ENCODE measurements around the gene NSD1. TPM values are rescaled to one million over a fixed set of nuclear protein-coding genes. Genes with fewer than 3 reads are reported as not detected.
"Not testable (repeated sequence)": the region's sequence is repeated elsewhere in the genome, so short reads cannot be mapped to it uniquely, and the experiment has no call there.

The NSD1 gene
- total RNA-seq, 1 donor from 2014 or later = 45.4 TPM

DNA sequence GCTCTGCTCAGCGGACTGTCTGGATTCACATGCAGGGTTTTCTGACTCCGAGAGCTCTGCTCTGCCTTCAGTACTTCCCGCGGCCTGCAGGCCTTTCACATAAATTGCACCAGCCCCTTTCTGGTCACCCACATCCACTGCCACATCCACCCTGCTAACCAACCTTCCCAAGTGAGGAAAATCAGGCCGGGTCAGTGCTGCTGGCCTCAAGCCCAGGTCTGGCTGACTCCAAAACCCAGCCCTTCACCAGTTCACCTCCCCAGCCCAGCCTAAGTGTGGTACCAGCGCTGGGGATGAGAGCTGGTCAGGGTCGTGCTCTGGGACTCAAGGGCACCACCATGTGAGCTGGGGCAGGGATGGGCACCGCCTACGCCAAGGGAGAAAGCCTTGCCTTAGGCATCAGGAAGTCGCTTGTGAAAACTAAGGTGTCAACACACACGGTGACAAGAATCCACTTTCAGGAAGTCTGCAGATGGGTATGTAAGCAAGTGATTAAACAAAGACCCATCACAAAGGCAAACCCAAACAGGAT, 205.6 kb downstream of the NSD1 start:
- TF ChIP-seq, protein P1, sequence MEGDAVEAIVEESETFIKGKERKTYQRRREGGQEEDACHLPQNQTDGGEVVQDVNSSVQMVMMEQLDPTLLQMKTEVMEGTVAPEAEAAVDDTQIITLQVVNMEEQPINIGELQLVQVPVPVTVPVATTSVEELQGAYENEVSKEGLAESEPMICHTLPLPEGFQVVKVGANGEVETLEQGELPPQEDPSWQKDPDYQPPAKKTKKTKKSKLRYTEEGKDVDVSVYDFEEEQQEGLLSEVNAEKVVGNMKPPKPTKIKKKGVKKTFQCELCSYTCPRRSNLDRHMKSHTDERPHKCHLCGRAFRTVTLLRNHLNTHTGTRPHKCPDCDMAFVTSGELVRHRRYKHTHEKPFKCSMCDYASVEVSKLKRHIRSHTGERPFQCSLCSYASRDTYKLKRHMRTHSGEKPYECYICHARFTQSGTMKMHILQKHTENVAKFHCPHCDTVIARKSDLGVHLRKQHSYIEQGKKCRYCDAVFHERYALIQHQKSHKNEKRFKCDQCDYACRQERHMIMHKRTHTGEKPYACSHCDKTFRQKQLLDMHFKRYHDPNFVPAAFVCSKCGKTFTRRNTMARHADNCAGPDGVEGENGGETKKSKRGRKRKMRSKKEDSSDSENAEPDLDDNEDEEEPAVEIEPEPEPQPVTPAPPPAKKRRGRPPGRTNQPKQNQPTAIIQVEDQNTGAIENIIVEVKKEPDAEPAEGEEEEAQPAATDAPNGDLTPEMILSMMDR (IDR thresholded peaks at IDR 0.05) = no peak
- TF ChIP-seq POLR2AphosphoS5 (IDR thresholded peaks at IDR 0.05; ENCODE audit: insufficient read depth in 1 of 2, low read depth in 1 of 2) (no peak), POLR2A (IDR thresholded peaks at IDR 0.05) (no peak)
- intact Hi-C loops (cut with DNase I) = no loop called here
- Histone ChIP-seq H3K27me3 (no peaks in the 10 kb centered on the region), H3K9me3 (no peaks in the 10 kb centered on the region), H3K4me3 (no peak overlapping the region), H3K4me1 (peaks cover 8% of the 10 kb centered on the region), H3K27ac (no peak overlapping the region), H3K36me3 (peaks cover 6 to 48% of the 10 kb centered on the region in 2 donors)
- DNase-seq (ENCODE audit: extremely low spot score in 2 of 2) = no peak

DNA sequence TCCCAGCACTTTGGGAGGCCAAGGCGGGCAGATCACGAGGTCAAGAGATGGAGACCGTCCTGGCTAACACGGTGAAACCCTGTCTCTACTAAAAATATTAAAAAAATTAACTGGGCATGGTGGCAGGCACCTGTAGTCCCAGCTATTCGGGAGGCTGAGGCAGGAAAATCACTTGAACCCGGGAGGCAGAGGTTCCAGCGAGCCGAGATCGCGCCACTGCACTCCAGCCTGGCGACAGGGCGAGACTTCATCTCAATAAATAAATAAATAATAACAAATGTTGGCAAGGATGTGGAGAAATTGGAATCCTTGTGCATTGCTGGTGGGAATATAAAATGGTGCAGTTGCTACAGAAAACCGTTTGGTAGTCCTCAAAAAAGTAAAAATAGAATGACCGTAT, 209.4 kb downstream of the NSD1 start:
- H3K4me1 ChIP-seq = peaks cover 26% of the 10 kb centered on the region
- not testable (repeated sequence) for H3K27ac ChIP-seq; H3K4me3 ChIP-seq; H3K27me3 ChIP-seq; H3K9me3 ChIP-seq; DNase-seq (ENCODE audit: extremely low spot score in 2 of 2)
- H3K36me3 ChIP-seq = peaks cover 0 to 18% of the 10 kb centered on the region in 2 donors
- intact Hi-C loops (cut with DNase I) = loop anchor here (10.0 kb wide), 1 partner anchor 1102 kb away; no protein-coding TSS in a partner anchor

DNA sequence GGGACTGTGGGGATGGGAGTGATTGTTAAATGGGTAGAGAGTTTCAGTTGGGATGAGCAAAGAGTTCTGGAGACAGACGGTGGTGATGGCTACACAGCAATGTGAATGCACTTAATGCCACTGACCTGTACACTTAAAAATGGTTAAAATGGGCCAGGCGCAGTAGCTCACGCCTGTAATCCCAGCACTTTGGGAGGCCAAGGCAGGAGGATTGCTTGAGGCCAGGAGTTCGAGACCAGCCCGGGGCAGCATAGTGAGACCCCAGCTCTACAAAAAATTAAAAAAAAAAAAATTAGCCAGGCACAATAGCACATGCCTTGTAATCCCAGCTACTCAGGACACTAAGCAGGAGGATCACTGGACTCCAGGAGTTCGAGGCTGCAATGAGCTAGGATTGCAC, 210.2 kb downstream of the NSD1 start:
- Histone ChIP-seq H3K36me3 (peaks cover 0 to 15% of the 10 kb centered on the region in 2 donors), H3K4me1 (peaks cover 33% of the 10 kb centered on the region), H3K4me3 (no peak overlapping the region), H3K27ac (no peak overlapping the region), H3K27me3 (no peaks in the 10 kb centered on the region), H3K9me3 (no peaks in the 10 kb centered on the region)
- no peak for DNase-seq (ENCODE audit: extremely low spot score in 2 of 2)
- intact Hi-C loops (cut with DNase I) = loop anchor here (10.0 kb wide), 1 partner anchor 1101 kb away; no protein-coding TSS in a partner anchor
- TF ChIP-seq POLR2AphosphoS5 (IDR thresholded peaks at IDR 0.05; ENCODE audit: insufficient read depth in 1 of 2, low read depth in 1 of 2) (no peak), POLR2A (IDR thresholded peaks at IDR 0.05) (no peak)
- TF ChIP-seq, protein P1 (IDR thresholded peaks at IDR 0.05) = no peak

DNA sequence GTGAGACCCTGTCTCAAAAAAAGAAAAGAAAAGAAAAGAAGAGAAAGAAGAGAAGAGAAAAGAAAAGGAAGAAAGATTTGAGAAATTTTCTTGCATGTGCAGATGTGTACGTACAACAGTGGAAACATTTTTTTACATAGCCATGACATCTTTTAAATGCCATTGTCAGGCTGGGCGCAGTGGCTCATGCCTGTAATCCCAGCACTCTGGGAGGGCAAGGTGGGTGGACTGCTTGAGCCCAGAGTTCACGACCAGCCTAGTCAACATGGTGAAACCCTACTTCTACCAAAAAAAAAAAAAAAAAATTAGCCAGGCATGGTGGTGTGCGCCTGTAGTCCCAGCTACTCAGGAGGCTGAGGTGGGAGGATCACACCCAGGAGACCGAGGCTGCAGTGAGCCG, 211.3 kb downstream of the NSD1 start:
- intact Hi-C loops (cut with DNase I) = loop anchor here (10.0 kb wide), 1 partner anchor 1100 kb away; no protein-coding TSS in a partner anchor
- H3K4me3 ChIP-seq = no peak overlapping the region
- no peak overlapping the region for H3K27ac ChIP-seq
- H3K9me3 ChIP-seq = no peaks in the 10 kb centered on the region
- H3K27me3 ChIP-seq = no peaks in the 10 kb centered on the region
- no peak for DNase-seq (ENCODE audit: extremely low spot score in 2 of 2)
- peaks cover 37% of the 10 kb centered on the region for H3K4me1 ChIP-seq
- peaks cover 0 to 15% of the 10 kb centered on the region in 2 donors for H3K36me3 ChIP-seq
- TF ChIP-seq, protein P1 (IDR thresholded peaks at IDR 0.05) = no peak
- TF ChIP-seq POLR2AphosphoS5 (IDR thresholded peaks at IDR 0.05; ENCODE audit: insufficient read depth in 1 of 2, low read depth in 1 of 2) = no peak
- TF ChIP-seq POLR2A (IDR thresholded peaks at IDR 0.05) = no peak

DNA sequence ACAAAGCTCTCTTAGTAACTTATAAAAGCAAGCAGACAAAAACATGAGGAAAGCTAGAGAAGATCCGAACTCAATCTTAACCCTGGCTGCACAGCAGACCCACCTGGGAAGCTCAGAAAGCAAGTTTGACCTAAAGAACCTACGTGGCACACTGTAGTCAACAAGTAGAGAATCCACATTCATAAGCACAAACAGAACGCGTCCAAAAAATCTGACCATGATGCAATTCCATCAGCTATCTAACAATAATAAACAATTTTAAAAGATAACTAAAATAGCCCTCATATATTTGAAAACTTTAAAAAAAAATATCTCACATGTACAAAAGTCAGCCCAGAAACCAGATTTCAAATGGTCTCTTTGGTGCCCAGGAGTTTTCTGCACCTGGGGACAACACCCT, 213.2 kb downstream of the NSD1 start:
- Histone ChIP-seq H3K4me1 (peaks cover 50% of the 10 kb centered on the region), H3K4me3 (no peak overlapping the region), H3K27ac (no peak overlapping the region), H3K9me3 (no peaks in the 10 kb centered on the region), H3K36me3 (peaks cover 0 to 11% of the 10 kb centered on the region in 2 donors), H3K27me3 (no peaks in the 10 kb centered on the region)
- TF ChIP-seq, protein P1 (IDR thresholded peaks at IDR 0.05) = no peak
- no peak for TF ChIP-seq POLR2A (IDR thresholded peaks at IDR 0.05)
- TF ChIP-seq POLR2AphosphoS5 (IDR thresholded peaks at IDR 0.05; ENCODE audit: insufficient read depth in 1 of 2, low read depth in 1 of 2) = no peak
- intact Hi-C loops (cut with DNase I) = loop anchor here (10.0 kb wide), 1 partner anchor 1098 kb away; no protein-coding TSS in a partner anchor
- DNase-seq (ENCODE audit: extremely low spot score in 2 of 2) = no peak

Data from vagina (tissue), 2 donors.